H1 (cell line): ENCODE results near the gene ELMO1. TPM values are rescaled to one million over a fixed set of nuclear protein-coding genes. Genes with fewer than 3 reads are reported as not detected.

Experiments used
- ATF3 ChIP-seq: IDR thresholded peaks from 2 replicates; pipeline ENCODE4 v1.6.1; 2011; ENCODE audit warnings: low read depth, mild to moderate bottlenecking, low read length; ENCODE audit not compliant: insufficient read depth
- CHD1 ChIP-seq: IDR thresholded peaks from 2 replicates; pipeline ENCODE4 v1.6.1; 2012; ENCODE audit warnings: low read depth, low read length, improper control_type of control experiment
- CHD2 ChIP-seq: IDR thresholded peaks from 2 replicates; pipeline ENCODE4 v1.6.1; 2012; ENCODE audit warnings: low read length, improper control_type of control experiment
- MAFK ChIP-seq: IDR thresholded peaks from 2 replicates; pipeline ENCODE4 v1.6.1; 2012; ENCODE audit warnings: low read depth, mild to moderate bottlenecking, improper control_type of control experiment, low read length
- YY1 ChIP-seq: IDR thresholded peaks from 2 replicates; pipeline ENCODE4 v1.6.1; 2011; ENCODE audit warnings: low read depth, mild to moderate bottlenecking, low read length
- polyA plus RNA-seq, 7 experiments: library from polyadenylated mRNA; depleted of rRNA in 3 of 7; stranded (reverse) in 5 of 7; unstranded in 2 of 7; fragments of >200 nt in 5 of 7; fragments of 200-250 nt in 2 of 7; gene quantifications; 1 replicate in 5 of 7; 2 replicates in 1 of 7; 4 replicates in 1 of 7; pipeline versions ENCODE4 v1.2.1 to v1.2.3, GENCODE V29; 2011 to 2013; ENCODE audit warnings: missing spikeins in 2 of 7, mixed read lengths in 2 of 7
- total RNA-seq: library from RNA; stranded (reverse); fragmentation: NEBNext Ultra II Directional; extraction: Animal tissue kit (Norgen Biotek cat#: 25700); gene quantifications from 2 replicates; pipeline ENCODE4 v1.2.1, GENCODE V29; 2021

The ELMO1 gene
- total and polyA plus RNA-seq, 2 of the 8 experiments (the other 6 are each of a cell fraction or from before 2014, with no cell fraction given), result 18.4 to 21.0 TPM

DNA sequence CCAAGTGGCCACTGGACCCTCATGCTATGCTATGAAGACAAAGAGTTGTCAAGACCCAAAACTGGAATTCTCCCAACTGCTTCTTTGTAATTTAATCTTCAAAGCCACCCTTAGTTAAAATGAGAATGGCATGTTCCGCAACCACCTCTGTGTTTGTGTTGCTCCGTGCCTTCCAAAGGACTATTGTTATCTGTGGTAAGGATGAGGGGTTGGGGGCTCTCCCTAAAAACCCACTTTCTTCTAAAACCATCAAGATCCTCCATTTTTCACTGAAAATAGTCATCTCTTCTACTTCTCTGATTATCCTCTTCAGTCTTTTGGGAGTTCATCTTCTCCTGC is 502.3 kb downstream of the ELMO1 start (continued):
- TF ChIP-seq ATF3 (no peak), MAFK (no peak), CHD1 (no peak), CHD2 (no peak), YY1 (no peak)
- TF ChIP-seq, all 59 proteins: peak for 0
